GM12878 (cell line): ENCODE data around the gene TARBP1. TPM values are rescaled to one million over a fixed set of nuclear protein-coding genes. Genes with fewer than 3 reads are reported as not detected.
"Not testable (repeated sequence)": the region's sequence is repeated elsewhere in the genome, so short reads cannot be mapped to it uniquely, and the experiment has no call there.

Source experiments
- ATAC-seq: fragments of 200-7000 bp; cut with Tn5 transposase; 3 replicates; pipeline ENCODE4 v1.9.1; 2020; ENCODE audit warnings: mild to moderate bottlenecking, moderate library complexity
- BruUV-seq: library from RNA; stranded (reverse); fragments of 400-500 nt; replicated peaks from 2 replicates; lab custom pipeline; 2021; lab: Mats Ljungman, UMichigan
- CTCF ChIA-PET: fragments of 300-600 bp; sonication (Branson Sonifier 250); formaldehyde crosslinking; extraction: SDS; loops from one replicate; lab custom pipeline; 2021; ENCODE audit warnings: inconsistent platforms; lab: Yijun Ruan, JAX
- POLR2A ChIA-PET: fragments of 350-600 bp; formaldehyde crosslinking; extraction: SDS; loops from one replicate; lab custom pipeline; 2021; ENCODE audit warnings: inconsistent platforms; lab: Charles Lee
- RAD21 ChIA-PET: fragments of 300-600 bp; sonication (Branson Sonifier 250); formaldehyde crosslinking; loops from one replicate; lab custom pipeline; 2023; ENCODE audit warnings: antibody characterized with exemption; ENCODE audit not compliant: unreplicated experiment; lab: Charles Lee
- SMC1A ChIA-PET: fragments of 300-600 bp; sonication (Branson Sonifier 250); formaldehyde crosslinking; loops from one replicate; lab custom pipeline; 2023; ENCODE audit not compliant: unreplicated experiment, uncharacterized antibody; lab: Charles Lee
- DNase-seq: peaks from one replicate; pipeline ENCODE4 v3.0.0-alpha.2; 2011; ENCODE audit warnings: low read depth, low spot score
- FAIRE-seq: peaks from 3 replicates; lab custom pipeline; 2011; peaks lifted over from hg19 to GRCh38; lab: Jason Lieb, UNC
- H2AFZ ChIP-seq: 2 replicates; pipeline ENCODE4 v1.6.0; 2011; ENCODE audit warnings: low read depth, low read length, control low read depth; ENCODE audit not compliant: control insufficient read depth
- H3K27ac ChIP-seq: 2 replicates; pipeline ENCODE4 v1.5.1; 2011; ENCODE audit warnings: control low read depth; ENCODE audit not compliant: control insufficient read depth, insufficient read depth
- H3K27me3 ChIP-seq, 2 experiments: replicated peaks in 1 of 2; 2 replicates each; pipeline versions ENCODE4 v1.6.0 to v1.6.1; 2011; ENCODE audit warnings: low read length in 1 of 2; ENCODE audit not compliant: control insufficient read depth in 2 of 2, insufficient read depth in 2 of 2
- H3K36me3 ChIP-seq, 2 experiments: 2 replicates each; pipeline ENCODE4 v1.5.1; 2011; ENCODE audit warnings: low read length in 1 of 2; ENCODE audit not compliant: control insufficient read depth in 2 of 2, insufficient read depth in 2 of 2
- H3K4me1 ChIP-seq: 2 replicates; pipeline ENCODE4 v1.6.1; 2011; ENCODE audit warnings: mild to moderate bottlenecking, low read length, moderate library complexity, mixed read lengths; ENCODE audit not compliant: control insufficient read depth, insufficient read depth
- H3K4me2 ChIP-seq: 2 replicates; pipeline ENCODE4 v1.6.0; 2011; ENCODE audit warnings: control low read depth; ENCODE audit not compliant: control insufficient read depth, insufficient read depth
- H3K4me3 ChIP-seq: fragments of 200-600 bp; sonication (generic); 2 replicates; pipeline ENCODE4 v1.5.1; 2016
- H3K79me2 ChIP-seq: 2 replicates; pipeline ENCODE4 v1.6.0; 2011; ENCODE audit warnings: low read length; ENCODE audit not compliant: control insufficient read depth, insufficient read depth
- H3K9ac ChIP-seq: 2 replicates; pipeline ENCODE4 v1.8.0; 2011; ENCODE audit warnings: low read length, control low read depth, mixed read lengths; ENCODE audit not compliant: control insufficient read depth, insufficient read depth
- H3K9me3 ChIP-seq: replicated peaks from 3 replicates; pipeline ENCODE4 v1.5.1; 2011; ENCODE audit warnings: mild to moderate bottlenecking, low read length; ENCODE audit not compliant: control insufficient read depth, insufficient read depth
- H4K20me1 ChIP-seq: 2 replicates; pipeline ENCODE4 v1.6.0; 2011; ENCODE audit not compliant: control insufficient read depth, insufficient read depth
- CREB1 ChIP-seq: IDR thresholded peaks from 2 replicates; pipeline ENCODE4 v1.6.1; 2012; ENCODE audit warnings: low read depth, mild to moderate bottlenecking, inconsistent platforms
- EP300 ChIP-seq, 2 experiments: fragments of 150-350 bp in 1 of 2; IDR thresholded peaks; 2 replicates each; pipeline ENCODE4 v1.6.1; 2011 to 2012; ENCODE audit warnings: low read depth in 2 of 2, low read length in 2 of 2, borderline replicate concordance in 1 of 2, improper control_type of control experiment in 1 of 2, inconsistent platforms in 1 of 2; ENCODE audit not compliant: control insufficient read depth in 1 of 2
- IKZF1 ChIP-seq: fragments of 450-650 bp; conservative IDR thresholded peaks from 2 replicates; pipeline ENCODE4 v1.6.1; 2017; ENCODE audit warnings: antibody characterized with exemption, mild to moderate bottlenecking
- IKZF2 ChIP-seq, 2 experiments: fragments of 450-650 bp; IDR thresholded peaks; 2 replicates each; pipeline ENCODE4 v1.6.1; 2017; ENCODE audit warnings: mild to moderate bottlenecking in 2 of 2, moderate library complexity in 2 of 2
- IRF4 ChIP-seq: IDR thresholded peaks from 2 replicates; pipeline ENCODE4 v1.6.1; 2011; ENCODE audit warnings: low read depth, low read length
- MTA2 ChIP-seq: fragments of 450-650 bp; IDR thresholded peaks from 2 replicates; pipeline ENCODE4 v1.6.1; 2016; ENCODE audit warnings: low read depth, mild to moderate bottlenecking, moderate library complexity
- MYC ChIP-seq: IDR thresholded peaks from 2 replicates; pipeline ENCODE4 v1.6.1; 2011; ENCODE audit warnings: mild to moderate bottlenecking, low read length, moderate library complexity, inconsistent platforms; ENCODE audit not compliant: insufficient read depth, insufficient replicate concordance, insufficient read length, severe bottlenecking
- NBN ChIP-seq: fragments of 450-650 bp; IDR thresholded peaks from 2 replicates; pipeline ENCODE4 v1.6.1; 2016
- PAX5 ChIP-seq: IDR thresholded peaks from 2 replicates; pipeline ENCODE4 v1.6.1; 2011; ENCODE audit warnings: low read depth, low read length, borderline replicate concordance
- PBX3 ChIP-seq: IDR thresholded peaks from 2 replicates; pipeline ENCODE4 v1.6.1; 2011; ENCODE audit warnings: mild to moderate bottlenecking, low read depth, low read length, moderate library complexity; ENCODE audit not compliant: insufficient replicate concordance
- POLR2AphosphoS5 ChIP-seq: IDR thresholded peaks from 2 replicates; pipeline ENCODE4 v1.6.1; 2011; ENCODE audit warnings: mild to moderate bottlenecking, low read length, inconsistent platforms
- RUNX3 ChIP-seq: IDR thresholded peaks from 2 replicates; pipeline ENCODE4 v1.6.1; 2012; ENCODE audit warnings: low read length, inconsistent platforms
- SP1 ChIP-seq: IDR thresholded peaks from one replicate; pipeline ENCODE4 v1.6.1; 2011; ENCODE audit warnings: low read depth, low read length
- SREBF1 ChIP-seq: IDR thresholded peaks from 2 replicates; pipeline ENCODE4 v1.6.1; 2012; ENCODE audit warnings: mild to moderate bottlenecking, low read length
- SRF ChIP-seq, 2 experiments: IDR thresholded peaks; 2 replicates each; pipeline ENCODE4 v1.6.1; 2011; ENCODE audit warnings: low read depth in 2 of 2, low read length in 2 of 2, mild to moderate bottlenecking in 1 of 2, moderate library complexity in 1 of 2
- WGBS: methylation state at CpG from one replicate; pipeline ENCODE4 v1.1.6; 2016; ENCODE audit warnings: low lambda C conversion rate; ENCODE audit not compliant: insufficient replicate concordance, insufficient coverage; ENCODE audit errors: missing lambda C conversion rate; 5-methylcytosine and 5-hydroxymethylcytosine counted together
- in situ Hi-C: fragments of 300-500 bp; cut with MboI; formaldehyde crosslinking; loops from 9 replicates; pipeline ENCODE4 v1.14.3; 2018; ENCODE audit warnings: mixed read lengths
- intact Hi-C: fragments of 100-400 bp; cut with micrococcal nuclease; formaldehyde crosslinking; loops from one replicate; pipeline ENCODE4 v1.14.2; 2022; ENCODE audit not compliant: unreplicated experiment
- polyA plus RNA-seq, 11 experiments: library from polyadenylated mRNA; depleted of rRNA in 4 of 11; unstranded in 6 of 11; stranded (reverse) in 5 of 11; fragments of >200 nt; fragmentation: Nextera tagmentation in 4 of 11; fragmentation: Illumina TruSeq in 1 of 11; extraction: Ambion mirVana in 4 of 11; extraction: Trizol in 1 of 11; gene quantifications; 1 replicate in 1 of 11; 2 replicates in 10 of 11; pipeline versions ENCODE4 v1.2.1 to v1.2.3, GENCODE V29; 2011 to 2016; ENCODE audit warnings: inconsistent platforms in 2 of 11, missing spikeins in 2 of 11, low read depth in 1 of 11
- total RNA-seq, 4 experiments: library from RNA; depleted of rRNA in 3 of 4; stranded (reverse); fragments of >200 nt in 3 of 4; fragmentation: Illumina TruSeq in 1 of 4; extraction: Trizol in 1 of 4; gene quantifications; 2 replicates each; pipeline versions ENCODE4 v1.2.1 to v1.2.3, GENCODE V29; 2013 to 2021

TARBP1 gene
- total and polyA plus RNA-seq, 10 of the 15 experiments (the other 5 are each of a cell fraction or from before 2014, with no cell fraction given) = 10.8 to 94.4 (median 35.3) TPM

- no peaks in the 10 kb centered on the region for H3K36me3 ChIP-seq
- RAD21 ChIA-PET = interaction anchor here (0.7 to 1.5 kb wide), 2 partner anchors 11 to 79 kb away, joined by 3 to 4 read pairs; no protein-coding TSS in a partner anchor
- no peaks in the 10 kb centered on the region for H3K79me2 ChIP-seq
- POLR2A ChIA-PET = interaction anchor here (0.9 to 2.0 kb wide), 2 partner anchors 15 to 19 kb away, joined by 3 to 5 read pairs; no protein-coding TSS in a partner anchor
- no peak overlapping the region for H3K27ac ChIP-seq
- H3K4me3 ChIP-seq = no peak overlapping the region
- no TSS peak for BruUV-seq
- H3K4me1 ChIP-seq = peaks cover 21% of the 10 kb centered on the region
- no peaks in the 10 kb centered on the region for H3K27me3 ChIP-seq
- H4K20me1 ChIP-seq = no peaks in the 10 kb centered on the region
- in situ Hi-C loops (no loop called here), intact Hi-C loops (no loop called here)
- TF ChIP-seq IRF4 (no peak), MYC (no peak), IKZF2 (IDR thresholded peaks at IDR 0.05) (no peak), SP1 (no peak), CREB1 (no peak), SREBF1 (no peak), PAX5 (no peak), POLR2AphosphoS5 (no peak), SRF (IDR thresholded peaks at IDR 0.05; ENCODE audit: low read depth in 2 of 2, low read length in 2 of 2) (no peak), MTA2 (no peak), RUNX3 (no peak), EP300 (IDR thresholded peaks at IDR 0.05; ENCODE audit: borderline replicate concordance in 1 of 2, control insufficient read depth in 1 of 2, low read depth in 2 of 2, low read length in 2 of 2) (no peak), NBN (no peak), IKZF1 (no peak), PBX3 (no peak)
- no peak for DNase-seq
- H3K9ac ChIP-seq = no peak overlapping the region
- H2AFZ ChIP-seq = no peak overlapping the region
- SMC1A ChIA-PET = interaction anchor here (0.7 to 1.5 kb wide), 9 partner anchors 8 to 565 kb away, joined by 3 to 5 read pairs (median 3); no protein-coding TSS in a partner anchor
- no peak for FAIRE-seq
- ATAC-seq = no peak
- WGBS = 92% methylated on average over 10 of the region's 10 CpGs
- CTCF ChIA-PET = interaction anchor here (1.0 to 1.7 kb wide), 4 partner anchors 9 to 586 kb away, joined by 3 to 6 read pairs (median 4); no protein-coding TSS in a partner anchor
- H3K9me3 ChIP-seq = no peaks in the 10 kb centered on the region
- no peak overlapping the region for H3K4me2 ChIP-seq
Observed at GRCh38 chr1:234518876-234519275, 39.9 kb upstream of the TARBP1 start.

- H3K4me3 ChIP-seq, H2AFZ ChIP-seq, H3K27ac ChIP-seq, H4K20me1 ChIP-seq, DNase-seq, H3K9ac ChIP-seq, ATAC-seq, FAIRE-seq, H3K9me3 ChIP-seq, H3K79me2 ChIP-seq, intact Hi-C loops, in situ Hi-C loops, H3K4me2 ChIP-seq, H3K27me3 ChIP-seq, BruUV-seq, H3K36me3 ChIP-seq: not testable (repeated sequence)
- SMC1A ChIA-PET = interaction anchor here (0.9 to 1.5 kb wide), 6 partner anchors 9 to 566 kb away, joined by 3 to 5 read pairs (median 4); no protein-coding TSS in a partner anchor
- peaks cover 15% of the 10 kb centered on the region for H3K4me1 ChIP-seq
- RAD21 ChIA-PET = interaction anchor here (0.7 to 1.5 kb wide), 2 partner anchors 12 to 80 kb away, joined by 3 to 4 read pairs; no protein-coding TSS in a partner anchor
- POLR2A ChIA-PET = interaction anchor here (1.1 to 2.0 kb wide), 2 partner anchors 14 to 30 kb away, joined by 5 read pairs; no protein-coding TSS in a partner anchor
- 67% methylated on average over 8 of the region's 10 CpGs for WGBS
- CTCF ChIA-PET = interaction anchor here (1.0 to 1.4 kb wide), 3 partner anchors 8 to 19 kb away, joined by 3 to 6 read pairs (median 4); no protein-coding TSS in a partner anchor
Observed at GRCh38 chr1:234518086-234518485, 39.1 kb upstream of the TARBP1 start.
